Endothelial cell of umbilical vein (primary cell): ENCODE measurements around the gene COPS3.

Source experiments
- EZH2 ChIP-seq: IDR thresholded peaks from 2 replicates; pipeline ENCODE4 v1.6.1; 2012; ENCODE audit warnings: borderline replicate concordance, low read depth, mild to moderate bottlenecking, moderate library complexity, low read length, inconsistent platforms; ENCODE audit not compliant: severe bottlenecking
- FOS ChIP-seq: IDR thresholded peaks from 2 replicates; pipeline ENCODE4 v1.6.1; 2011; ENCODE audit warnings: mild to moderate bottlenecking, low read length, moderate library complexity, borderline replicate concordance; ENCODE audit not compliant: insufficient read depth
- GATA2 ChIP-seq: IDR thresholded peaks from 2 replicates; pipeline ENCODE4 v1.7.0; 2011; ENCODE audit warnings: low read depth, mild to moderate bottlenecking, moderate library complexity, mixed read lengths, low read length; ENCODE audit not compliant: insufficient read length, insufficient read depth
- JUN ChIP-seq: IDR thresholded peaks from 2 replicates; pipeline ENCODE4 v1.6.1; 2011; ENCODE audit warnings: borderline replicate concordance, low read depth; ENCODE audit not compliant: insufficient read length, insufficient read depth
- MYC ChIP-seq: IDR thresholded peaks from one replicate; pipeline ENCODE4 v1.6.1; 2011; ENCODE audit warnings: mild to moderate bottlenecking, low read depth, low read length
- POLR2A ChIP-seq: IDR thresholded peaks from 2 replicates; pipeline ENCODE4 v1.6.1; 2012; ENCODE audit warnings: low read depth, mild to moderate bottlenecking, control low read depth, low read length
- POLR2AphosphoS5 ChIP-seq: IDR thresholded peaks from 2 replicates; pipeline ENCODE4 v1.6.1; 2012; ENCODE audit warnings: low read depth, mild to moderate bottlenecking, control low read depth, low read length, moderate library complexity; ENCODE audit not compliant: insufficient read depth
- TF ChIP-seq, protein P1 (sequence below), 2 donors: IDR thresholded peaks; 1 replicate in 1 of 2; 2 replicates in 1 of 2; pipeline ENCODE4 v1.5.1; 2011; ENCODE audit warnings: low read length in 2 of 2, mild to moderate bottlenecking in 2 of 2, moderate library complexity in 2 of 2, control low read depth in 1 of 2, inconsistent platforms in 1 of 2, low read depth in 1 of 2; ENCODE audit not compliant: insufficient read depth in 1 of 2; ENCODE audit errors: extremely low read depth in 1 of 2
- TF ChIP-seq, protein P2 (sequence below): IDR thresholded peaks from 2 replicates; pipeline ENCODE4 v1.6.1; 2011; ENCODE audit not compliant: insufficient read depth, insufficient read length

DNA sequence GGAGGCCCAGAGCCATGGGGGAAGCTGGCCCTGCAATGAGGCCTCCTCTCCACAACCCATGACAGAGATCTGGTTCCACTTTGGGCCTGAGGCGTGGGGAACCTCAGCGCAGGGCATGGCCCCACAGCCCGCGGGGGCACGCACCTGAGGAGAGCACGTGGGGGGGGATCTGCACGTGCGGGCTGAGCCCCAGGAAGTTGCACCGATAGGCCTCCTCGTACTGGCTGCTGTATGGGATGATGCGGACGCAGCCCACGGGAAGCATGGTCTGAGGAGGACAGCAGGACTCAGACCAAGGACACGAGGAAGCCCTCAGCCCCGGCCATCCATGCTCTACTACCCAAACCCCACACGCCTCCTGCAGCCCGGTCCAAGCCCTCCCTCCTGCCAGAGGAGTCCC is 64.8 kb downstream of the COPS3 start:
- TF ChIP-seq, protein P1, sequence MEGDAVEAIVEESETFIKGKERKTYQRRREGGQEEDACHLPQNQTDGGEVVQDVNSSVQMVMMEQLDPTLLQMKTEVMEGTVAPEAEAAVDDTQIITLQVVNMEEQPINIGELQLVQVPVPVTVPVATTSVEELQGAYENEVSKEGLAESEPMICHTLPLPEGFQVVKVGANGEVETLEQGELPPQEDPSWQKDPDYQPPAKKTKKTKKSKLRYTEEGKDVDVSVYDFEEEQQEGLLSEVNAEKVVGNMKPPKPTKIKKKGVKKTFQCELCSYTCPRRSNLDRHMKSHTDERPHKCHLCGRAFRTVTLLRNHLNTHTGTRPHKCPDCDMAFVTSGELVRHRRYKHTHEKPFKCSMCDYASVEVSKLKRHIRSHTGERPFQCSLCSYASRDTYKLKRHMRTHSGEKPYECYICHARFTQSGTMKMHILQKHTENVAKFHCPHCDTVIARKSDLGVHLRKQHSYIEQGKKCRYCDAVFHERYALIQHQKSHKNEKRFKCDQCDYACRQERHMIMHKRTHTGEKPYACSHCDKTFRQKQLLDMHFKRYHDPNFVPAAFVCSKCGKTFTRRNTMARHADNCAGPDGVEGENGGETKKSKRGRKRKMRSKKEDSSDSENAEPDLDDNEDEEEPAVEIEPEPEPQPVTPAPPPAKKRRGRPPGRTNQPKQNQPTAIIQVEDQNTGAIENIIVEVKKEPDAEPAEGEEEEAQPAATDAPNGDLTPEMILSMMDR (IDR thresholded peaks at IDR 0.05; ENCODE audit: extremely low read depth in 1 of 2, insufficient read depth in 1 of 2, low read depth in 1 of 2, low read length in 2 of 2): no peak
- TF ChIP-seq POLR2A (no peak), EZH2 (no peak), FOS (no peak), POLR2AphosphoS5 (no peak), MYC (no peak), JUN (no peak), GATA2 (no peak)
- TF ChIP-seq, protein P2, sequence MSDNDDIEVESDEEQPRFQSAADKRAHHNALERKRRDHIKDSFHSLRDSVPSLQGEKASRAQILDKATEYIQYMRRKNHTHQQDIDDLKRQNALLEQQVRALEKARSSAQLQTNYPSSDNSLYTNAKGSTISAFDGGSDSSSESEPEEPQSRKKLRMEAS: no peak
